HepG2 (cell line): ENCODE results near the gene AGXT. TPM values are rescaled to one million over a fixed set of nuclear protein-coding genes. Genes with fewer than 3 reads are reported as not detected.

Experiments
- CBX1 ChIP-seq: IDR thresholded peaks from one replicate; pipeline ENCODE4 v1.6.1; 2016; ENCODE audit warnings: antibody characterized with exemption, low read depth
- FLYWCH1 ChIP-seq: sonication (generic); formaldehyde crosslinking; IDR thresholded peaks from 2 replicates; pipeline ENCODE4 v1.8.1; 2023; ENCODE audit warnings: mild to moderate bottlenecking, missing genetic modification reagents
- HNRNPL ChIP-seq: fragments of 200-400 bp; formaldehyde crosslinking; IDR thresholded peaks from 2 replicates; pipeline ENCODE4 v1.6.1; 2017; ENCODE audit warnings: mild to moderate bottlenecking, low read depth, low read length
- IKZF1 ChIP-seq: fragments of 450-650 bp; IDR thresholded peaks from 2 replicates; pipeline ENCODE4 v1.7.1; 2016
- JUND ChIP-seq: sonication (generic); formaldehyde crosslinking; IDR thresholded peaks from 2 replicates; pipeline ENCODE4 v1.8.0; 2022; ENCODE audit warnings: mild to moderate bottlenecking, missing genetic modification reagents
- KAT8 ChIP-seq: IDR thresholded peaks from 2 replicates; pipeline ENCODE4 v1.6.1; 2016; ENCODE audit warnings: missing genetic modification reagents, missing compliant biosample characterization
- KMT2B ChIP-seq: IDR thresholded peaks from 2 replicates; pipeline ENCODE4 v1.6.1; 2016; ENCODE audit warnings: missing genetic modification reagents, missing compliant biosample characterization
- MBD4 ChIP-seq: IDR thresholded peaks from 2 replicates; pipeline ENCODE4 v1.6.1; 2012; ENCODE audit warnings: low read length, inconsistent platforms, borderline replicate concordance
- NFKBIZ ChIP-seq: IDR thresholded peaks from 2 replicates; pipeline ENCODE4 v1.6.1; 2018; ENCODE audit warnings: missing genetic modification reagents, missing compliant biosample characterization
- NR0B2 ChIP-seq: sonication (generic); formaldehyde crosslinking; IDR thresholded peaks from 2 replicates; pipeline ENCODE4 v1.4.0; 2020; ENCODE audit warnings: mild to moderate bottlenecking, missing genetic modification reagents
- SKI ChIP-seq: fragments of 450-650 bp; IDR thresholded peaks from one replicate; pipeline ENCODE4 v1.6.1; 2018; ENCODE audit warnings: mild to moderate bottlenecking; ENCODE audit not compliant: partially characterized antibody
- SOX13 ChIP-seq, 3 experiments: fragments of 450-650 bp in 1 of 3; sonication (generic) in 1 of 3; formaldehyde crosslinking in 1 of 3; IDR thresholded peaks in 2 of 3; conservative IDR thresholded peaks in 1 of 3; 2 replicates each; pipeline versions ENCODE4 v1.5.0 to v1.6.1; 2016 to 2020; ENCODE audit warnings: antibody characterized with exemption in 1 of 3, mild to moderate bottlenecking in 1 of 3, missing compliant biosample characterization in 1 of 3, missing genetic modification reagents in 1 of 3, moderate library complexity in 1 of 3
- SRY ChIP-seq: sonication (generic); formaldehyde crosslinking; IDR thresholded peaks from 2 replicates; pipeline ENCODE4 v1.8.0; 2022; ENCODE audit warnings: mild to moderate bottlenecking, missing genetic modification reagents
- STAT5B ChIP-seq: sonication (generic); formaldehyde crosslinking; IDR thresholded peaks from 2 replicates; pipeline ENCODE4 v1.4.0; 2020; ENCODE audit warnings: missing genetic modification reagents
- TCF7 ChIP-seq: sonication (generic); IDR thresholded peaks from 2 replicates; pipeline ENCODE4 v1.6.1; 2016; ENCODE audit warnings: antibody characterized with exemption, low read depth
- ZFX ChIP-seq: sonication (generic); formaldehyde crosslinking; IDR thresholded peaks from 2 replicates; pipeline ENCODE4 v1.4.0; 2020; ENCODE audit warnings: mild to moderate bottlenecking, low read depth, missing genetic modification reagents, moderate library complexity
- ZFYVE20 ChIP-seq: sonication (generic); formaldehyde crosslinking; IDR thresholded peaks from 2 replicates; pipeline ENCODE4 v1.8.0; 2023; ENCODE audit warnings: low read depth, mild to moderate bottlenecking, moderate library complexity, missing genetic modification reagents, borderline replicate concordance
- ZNF570 ChIP-seq: sonication (generic); formaldehyde crosslinking; IDR thresholded peaks from 2 replicates; pipeline ENCODE4 v1.4.0; 2020; ENCODE audit warnings: mild to moderate bottlenecking, missing genetic modification reagents, borderline replicate concordance
- ZNF574 ChIP-seq: sonication (generic); formaldehyde crosslinking; IDR thresholded peaks from 2 replicates; pipeline ENCODE4 v1.4.0; 2020; ENCODE audit warnings: missing genetic modification reagents
- ZNF768 ChIP-seq: sonication (generic); formaldehyde crosslinking; IDR thresholded peaks from 2 replicates; pipeline ENCODE4 v1.4.0; 2020; ENCODE audit warnings: missing genetic modification reagents
- polyA plus RNA-seq, 8 experiments: library from polyadenylated mRNA; depleted of rRNA in 3 of 8; stranded (reverse) in 7 of 8; unstranded in 1 of 8; fragments of >200 nt; fragmentation: Illumina TruSeq in 4 of 8; extraction: Trizol in 4 of 8; gene quantifications; 2 replicates each; pipeline versions ENCODE4 v1.2.1 to v1.2.3, GENCODE V29; 2011 to 2016; ENCODE audit warnings: low read depth in 4 of 8, missing spikeins in 1 of 8, mixed read lengths in 1 of 8; ENCODE audit not compliant: insufficient read depth in 1 of 8
- total RNA-seq, 5 experiments: library from RNA; depleted of rRNA; stranded (reverse); fragments of >200 nt; fragmentation: Illumina TruSeq; extraction: Trizol; gene quantifications; 2 replicates each; pipeline ENCODE4 v1.2.3, GENCODE V29; 2016; ENCODE audit warnings: low read depth in 1 of 5
- TF ChIP-seq, protein P1 (sequence below): sonication (generic); formaldehyde crosslinking; IDR thresholded peaks from 2 replicates; pipeline ENCODE4 v1.4.0; 2020; ENCODE audit warnings: missing genetic modification reagents; ENCODE audit errors: not compliant biosample characterization
- TF ChIP-seq, protein P2 (sequence below): sonication (generic); formaldehyde crosslinking; IDR thresholded peaks from 2 replicates; pipeline ENCODE4 v1.5.1; 2020; ENCODE audit warnings: mild to moderate bottlenecking, missing genetic modification reagents, moderate library complexity
- TF ChIP-seq, protein P3 (sequence below): sonication (generic); formaldehyde crosslinking; IDR thresholded peaks from 2 replicates; pipeline ENCODE4 v1.8.0; 2022; ENCODE audit warnings: missing genetic modification reagents, mild to moderate bottlenecking, inconsistent platforms, borderline replicate concordance

AGXT gene
- total and polyA plus RNA-seq, 2 of the 13 experiments (the other 11 are each of a cell fraction or from before 2014, with no cell fraction given), result 41.9 to 96.1 TPM

- TF ChIP-seq, protein P1, sequence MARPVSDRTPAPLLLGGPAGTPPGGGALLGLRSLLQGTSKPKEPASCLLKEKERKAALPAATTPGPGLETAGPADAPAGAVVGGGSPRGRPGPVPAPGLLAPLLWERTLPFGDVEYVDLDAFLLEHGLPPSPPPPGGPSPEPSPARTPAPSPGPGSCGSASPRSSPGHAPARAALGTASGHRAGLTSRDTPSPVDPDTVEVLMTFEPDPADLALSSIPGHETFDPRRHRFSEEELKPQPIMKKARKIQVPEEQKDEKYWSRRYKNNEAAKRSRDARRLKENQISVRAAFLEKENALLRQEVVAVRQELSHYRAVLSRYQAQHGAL (CRISPR knock-in tag), result no peak
- TF ChIP-seq ZNF570 (CRISPR knock-in tag) (no peak), ZNF768 (CRISPR knock-in tag) (peak; percentile 34; the same call in 1 of the 2 replicates), NR0B2 (peak; percentile 86; the same call in 1 of the 2 replicates), SRY (0 out of 2 replicates have a peak, but pooled peaks have one; percentile 21), STAT5B (CRISPR knock-in tag) (peak; percentile 82), NFKBIZ (CRISPR knock-in tag) (0 out of 2 replicates have a peak, but pooled peaks have one; percentile 35), KAT8 (peak; percentile 93), KMT2B (CRISPR knock-in tag) (peak; percentile 65), ZFYVE20 (CRISPR knock-in tag) (0 out of 2 replicates have a peak, but pooled peaks have one; percentile 55), TCF7 (no peak), SOX13 (IDR thresholded peaks at IDR 0.05) (no peak; the same call in 1 of the 2 replicates), SOX13 (CRISPR knock-in tag; conservative IDR thresholded peaks at IDR 0.05 in 1 of 2, IDR thresholded peaks at IDR 0.05 in 1 of 2) (peak in 1 of 2 experiments; percentile 71; a peak in 2 of 4 replicates), CBX1 (no peak), ZFX (peak; percentile 98), JUND (no peak; the same call in 1 of the 2 replicates), MBD4 (no peak), SKI (no peak), IKZF1 (no peak), ZNF574 (CRISPR knock-in tag) (peak; percentile 82), FLYWCH1 (no peak), HNRNPL (peak; percentile 100)
- TF ChIP-seq, protein P2, sequence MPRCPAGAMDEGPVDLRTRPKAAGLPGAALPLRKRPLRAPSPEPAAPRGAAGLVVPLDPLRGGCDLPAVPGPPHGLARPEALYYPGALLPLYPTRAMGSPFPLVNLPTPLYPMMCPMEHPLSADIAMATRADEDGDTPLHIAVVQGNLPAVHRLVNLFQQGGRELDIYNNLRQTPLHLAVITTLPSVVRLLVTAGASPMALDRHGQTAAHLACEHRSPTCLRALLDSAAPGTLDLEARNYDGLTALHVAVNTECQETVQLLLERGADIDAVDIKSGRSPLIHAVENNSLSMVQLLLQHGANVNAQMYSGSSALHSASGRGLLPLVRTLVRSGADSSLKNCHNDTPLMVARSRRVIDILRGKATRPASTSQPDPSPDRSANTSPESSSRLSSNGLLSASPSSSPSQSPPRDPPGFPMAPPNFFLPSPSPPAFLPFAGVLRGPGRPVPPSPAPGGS (CRISPR knock-in tag), result no peak; the same call in none of the 2 replicates
- TF ChIP-seq, protein P3, sequence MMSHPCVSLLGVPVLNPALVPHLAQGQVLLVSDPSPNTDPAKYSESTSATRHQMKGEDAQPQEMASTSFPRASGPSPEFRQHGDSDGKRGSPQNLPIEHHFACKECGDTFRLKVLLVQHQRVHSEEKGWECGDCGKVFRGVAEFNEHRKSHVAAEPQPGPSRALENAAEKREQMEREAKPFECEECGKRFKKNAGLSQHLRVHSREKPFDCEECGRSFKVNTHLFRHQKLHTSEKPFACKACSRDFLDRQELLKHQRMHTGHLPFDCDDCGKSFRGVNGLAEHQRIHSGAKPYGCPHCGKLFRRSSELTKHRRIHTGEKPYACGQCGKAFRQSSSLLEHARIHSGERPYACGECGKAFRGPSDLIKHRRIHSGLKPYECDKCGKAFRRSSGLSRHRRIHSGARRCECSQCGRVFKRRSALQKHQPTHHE (CRISPR knock-in tag), result peak; percentile 88
Measured at GRCh38 chr2:240876475-240877251, 8.0 kb downstream of the AGXT start (continued).
